NK-92 (cell line): ENCODE results near the gene ARID1B.

ENCODE experiments used
- DNase-seq: peaks from one replicate; lab custom pipeline; 2025; ENCODE audit not compliant: unreplicated experiment; lab: John Stamatoyannopoulos, UW

ARID1B gene

GRCh38 chr6:157014871-157015270 lies 237.7 kb downstream of the ARID1B start:
- no peak for DNase-seq

- no peak for DNase-seq
These were observed 239.8 kb downstream of the ARID1B start for GRCh38 chr6:157017022-157017421.

GRCh38 chr6:157017861-157018260 lies 240.7 kb downstream of the ARID1B start:
- DNase-seq, result no peak

- DNase-seq, result no peak
These were observed 242.0 kb downstream of the ARID1B start for GRCh38 chr6:157019115-157019641.

- no peak for DNase-seq
These were observed 242.6 kb downstream of the ARID1B start for GRCh38 chr6:157019733-157020132.

GRCh38 chr6:157020398-157020797 lies 243.2 kb downstream of the ARID1B start:
- no peak for DNase-seq

GRCh38 chr6:157020881-157021343 lies 243.7 kb downstream of the ARID1B start:
- DNase-seq, result no peak

GRCh38 chr6:157021344-157021992 lies 244.3 kb downstream of the ARID1B start:
- DNase-seq, result no peak

GRCh38 chr6:157021993-157022740 lies 245.0 kb downstream of the ARID1B start:
- DNase-seq, result no peak

GRCh38 chr6:157023958-157024357 lies 246.8 kb downstream of the ARID1B start:
- DNase-seq, result no peak

- no peak for DNase-seq
These were observed 247.6 kb downstream of the ARID1B start for GRCh38 chr6:157024745-157025144.

GRCh38 chr6:157025437-157025836 lies 248.3 kb downstream of the ARID1B start:
- DNase-seq, result no peak

GRCh38 chr6:157029980-157030690 lies 253.0 kb downstream of the ARID1B start:
- DNase-seq, result no peak

GRCh38 chr6:157030755-157031154 lies 253.6 kb downstream of the ARID1B start:
- no peak for DNase-seq

- DNase-seq, result no peak
These were observed 255.7 kb downstream of the ARID1B start for GRCh38 chr6:157032923-157033322.

- no peak for DNase-seq
These were observed 256.4 kb downstream of the ARID1B start for GRCh38 chr6:157033428-157034140.

GRCh38 chr6:157034436-157035230 lies 257.5 kb downstream of the ARID1B start:
- no peak for DNase-seq

- no peak for DNase-seq
These were observed 258.4 kb downstream of the ARID1B start for GRCh38 chr6:157035546-157035945.

- no peak for DNase-seq
These were observed 259.1 kb downstream of the ARID1B start for GRCh38 chr6:157036245-157036711.

GRCh38 chr6:157037165-157037564 lies 260.0 kb downstream of the ARID1B start:
- DNase-seq, result no peak
